Glutamatergic neuron (in vitro differentiated cells): ENCODE results near the gene PTPN22. TPM values are rescaled to one million over a fixed set of nuclear protein-coding genes. Genes with fewer than 3 reads are reported as not detected.

Experiments
- DNase-seq: peaks from one replicate; pipeline ENCODE4 v3.0.0; 2022
- H3K27ac Mint-ChIP-seq: one replicate; pipeline ENCODE4 v1.8.0; 2020; ENCODE audit warnings: mild to moderate bottlenecking, mixed read lengths, inconsistent platforms; ENCODE audit not compliant: unreplicated experiment
- H3K27me3 Mint-ChIP-seq: one replicate; pipeline ENCODE4 v1.8.0; 2020; ENCODE audit warnings: mild to moderate bottlenecking, moderate library complexity, mixed read lengths, inconsistent platforms; ENCODE audit not compliant: unreplicated experiment
- H3K36me3 Mint-ChIP-seq: one replicate; pipeline ENCODE4 v1.8.0; 2020; ENCODE audit warnings: mild to moderate bottlenecking, mixed read lengths, inconsistent platforms; ENCODE audit not compliant: unreplicated experiment
- H3K4me1 Mint-ChIP-seq: one replicate; pipeline ENCODE4 v1.8.0; 2020; ENCODE audit warnings: mild to moderate bottlenecking, low read depth, mixed read lengths, inconsistent platforms; ENCODE audit not compliant: unreplicated experiment
- H3K4me3 Mint-ChIP-seq: one replicate; pipeline ENCODE4 v1.8.0; 2020; ENCODE audit warnings: mild to moderate bottlenecking, mixed read lengths, inconsistent platforms; ENCODE audit not compliant: unreplicated experiment
- H3K9me3 Mint-ChIP-seq: one replicate; pipeline ENCODE4 v1.8.0; 2020; ENCODE audit warnings: mild to moderate bottlenecking, moderate library complexity, mixed read lengths, inconsistent platforms; ENCODE audit not compliant: unreplicated experiment
- CTCF ChIP-seq: fragments of 200-600 bp; sonication (generic); IDR thresholded peaks from one replicate; pipeline ENCODE4 v1.5.0; 2021; ENCODE audit not compliant: partially characterized antibody, unreplicated experiment
- total RNA-seq: library from RNA; stranded (reverse); fragmentation: NEBNext Ultra II Directional; extraction: Animal tissue kit (Norgen Biotek cat#: 25700); gene quantifications from one replicate; pipeline ENCODE4 v1.2.1, GENCODE V29; 2021; ENCODE audit not compliant: unreplicated experiment

Gene PTPN22
- total RNA-seq, 1 donor from 2014 or later: not detected

GRCh38 chr1:113808450-113809195, 62.9 kb downstream of the PTPN22 start:
- H3K27me3 Mint-ChIP-seq: peaks cover 14% of the 10 kb centered on the region
- H3K4me3 Mint-ChIP-seq: peak overlapping the region; percentile 99
- peaks cover 11% of the 10 kb centered on the region for H3K9me3 Mint-ChIP-seq
- peak overlapping the region; percentile 49 for H3K27ac Mint-ChIP-seq
- no peaks in the 10 kb centered on the region for H3K36me3 Mint-ChIP-seq
- no peak for DNase-seq
- H3K4me1 Mint-ChIP-seq: peaks cover 7% of the 10 kb centered on the region
- TF ChIP-seq CTCF: no peak

GRCh38 chr1:113805639-113806038, 65.9 kb downstream of the PTPN22 start:
- H3K36me3 Mint-ChIP-seq: no peaks in the 10 kb centered on the region
- peaks cover 5% of the 10 kb centered on the region for H3K9me3 Mint-ChIP-seq
- no peak overlapping the region for H3K27ac Mint-ChIP-seq
- H3K4me3 Mint-ChIP-seq: no peak overlapping the region
- no peak for DNase-seq
- peaks cover 8% of the 10 kb centered on the region for H3K27me3 Mint-ChIP-seq
- TF ChIP-seq CTCF: no peak
- peaks cover 7% of the 10 kb centered on the region for H3K4me1 Mint-ChIP-seq

- Mint-ChIP-seq H3K27ac (no peak overlapping the region), H3K36me3 (no peaks in the 10 kb centered on the region), H3K9me3 (peaks cover 2% of the 10 kb centered on the region), H3K4me3 (no peak overlapping the region), H3K4me1 (peaks cover 5% of the 10 kb centered on the region), H3K27me3 (peaks cover 5% of the 10 kb centered on the region)
- TF ChIP-seq CTCF: no peak
- DNase-seq: no peak
These were observed 66.3 kb downstream of the PTPN22 start for GRCh38 chr1:113805256-113805531.

GRCh38 chr1:113804421-113805255, 66.9 kb downstream of the PTPN22 start:
- TF ChIP-seq CTCF: no peak
- peaks cover 4% of the 10 kb centered on the region for H3K27me3 Mint-ChIP-seq
- peaks cover 2% of the 10 kb centered on the region for H3K9me3 Mint-ChIP-seq
- H3K4me3 Mint-ChIP-seq: no peak overlapping the region
- no peak for DNase-seq
- peaks cover 4% of the 10 kb centered on the region for H3K4me1 Mint-ChIP-seq
- H3K36me3 Mint-ChIP-seq: no peaks in the 10 kb centered on the region
- H3K27ac Mint-ChIP-seq: no peak overlapping the region

GRCh38 chr1:113802367-113803007, 69.0 kb downstream of the PTPN22 start:
- Mint-ChIP-seq H3K4me1 (peaks cover 5% of the 10 kb centered on the region), H3K27ac (no peak overlapping the region), H3K27me3 (peaks cover 2% of the 10 kb centered on the region), H3K4me3 (no peak overlapping the region), H3K9me3 (peaks cover 2% of the 10 kb centered on the region), H3K36me3 (no peaks in the 10 kb centered on the region)
- no peak for DNase-seq
- no peak for TF ChIP-seq CTCF
